OCI-LY3 (cell line): ENCODE data around the gene PPP1R37.

Experiments used
- H2AFZ ChIP-seq: fragments of 200-600, 300-600 bp; shearing (Covaris generic); 2 replicates; pipeline ENCODE4 v1.6.0; 2014; ENCODE audit warnings: antibody characterized with exemption, low read depth, low read length
- H3K27ac ChIP-seq: fragments of 200-600, 300-600 bp; sonication (generic); 2 replicates; pipeline ENCODE4 v1.5.1; 2014; ENCODE audit warnings: mild to moderate bottlenecking, low read length, moderate library complexity, mixed read lengths
- H3K27me3 ChIP-seq: fragments of 200-600, 300-600 bp; sonication (generic); 2 replicates; pipeline ENCODE4 v1.6.1; 2014; ENCODE audit warnings: low read depth, low read length, mixed read lengths
- H3K36me3 ChIP-seq: fragments of 200-600, 300-600 bp; sonication (generic); replicated peaks from 2 replicates; pipeline ENCODE3; 2014; ENCODE audit warnings: low read depth, low read length, mixed read lengths
- H3K4me1 ChIP-seq: fragments of 300-600, 200-600 bp; sonication (generic); 2 replicates; pipeline ENCODE4 v1.6.1; 2014; ENCODE audit warnings: low read length, mixed read lengths
- H3K4me2 ChIP-seq: fragments of 200-600, 300-600 bp; sonication (generic); 2 replicates; pipeline ENCODE4 v1.6.1; 2014; ENCODE audit warnings: low read length, mixed read lengths
- H3K4me3 ChIP-seq: fragments of 300-600, 200-600 bp; sonication (generic); 2 replicates; pipeline ENCODE4 v1.5.1; 2014; ENCODE audit warnings: antibody characterized with exemption, mild to moderate bottlenecking, low read length, moderate library complexity
- H3K79me2 ChIP-seq: fragments of 300-600, 200-600 bp; shearing (Covaris generic); 2 replicates; pipeline ENCODE4 v1.6.1; 2014; ENCODE audit warnings: mild to moderate bottlenecking, low read length, mixed read lengths
- H3K9ac ChIP-seq: fragments of 300-600, 200-600 bp; shearing (Covaris generic); 2 replicates; pipeline ENCODE4 v1.6.0; 2014; ENCODE audit warnings: mild to moderate bottlenecking, low read length, moderate library complexity
- H3K9me3 ChIP-seq: fragments of 200-600, 300-600 bp; shearing (Covaris generic); 2 replicates; pipeline ENCODE4 v1.6.1; 2014; ENCODE audit warnings: low read length, mixed read lengths; ENCODE audit not compliant: insufficient read depth
- H4K20me1 ChIP-seq: fragments of 200-600, 300-600 bp; sonication (generic); 2 replicates; pipeline ENCODE4 v1.6.1; 2016; ENCODE audit warnings: low read length, mixed read lengths; ENCODE audit not compliant: insufficient read depth
- EZH2phosphoT487 ChIP-seq: fragments of 200-600 bp; shearing (Covaris generic); IDR thresholded peaks from 2 replicates; pipeline ENCODE4 v1.6.1; 2018; ENCODE audit warnings: antibody characterized with exemption, mixed run types, low read depth
- TF ChIP-seq, protein P1 (sequence below): fragments of 200-600, 300-600 bp; sonication (generic); IDR thresholded peaks from 2 replicates; pipeline ENCODE4 v1.5.1; 2014; ENCODE audit warnings: antibody characterized with exemption, low read length, low read depth

The PPP1R37 gene

DNA sequence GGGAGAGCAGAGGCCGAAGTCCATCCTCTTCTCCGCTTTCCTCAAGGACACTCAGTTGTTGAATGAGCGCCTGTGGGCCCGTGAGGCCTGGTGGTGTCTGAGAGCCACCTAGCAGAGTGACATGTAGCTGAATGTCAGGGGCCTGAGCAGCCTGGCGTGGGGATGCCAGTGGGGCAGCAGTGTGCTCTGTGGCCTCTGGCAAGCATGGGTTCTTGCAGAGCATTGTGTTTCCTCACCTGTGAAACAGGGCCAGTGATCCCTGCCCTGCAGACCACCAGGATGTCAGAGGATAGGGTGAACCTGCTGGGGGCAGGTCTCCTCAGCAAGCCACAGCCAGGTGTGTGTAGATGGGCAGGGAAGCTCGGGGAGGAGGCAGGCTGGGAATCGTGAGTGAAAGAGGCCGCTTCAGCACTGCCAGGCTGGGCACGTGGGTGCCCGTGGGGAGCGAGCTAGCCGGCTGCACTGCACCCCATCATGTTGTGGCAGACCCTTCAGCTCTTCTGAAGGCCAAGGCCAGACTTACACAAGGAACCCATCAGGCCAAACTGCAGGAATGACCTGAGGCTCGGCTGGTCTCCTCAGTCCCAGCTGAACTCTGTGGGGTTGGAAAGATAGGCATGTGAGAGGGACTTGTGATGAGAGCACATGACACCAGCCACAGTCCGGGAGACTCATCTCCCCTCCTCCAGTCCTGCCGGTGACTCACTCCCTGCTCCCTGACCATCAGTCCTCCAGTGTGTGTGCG, 5.0 kb downstream of the PPP1R37 start:
- H3K9ac ChIP-seq = no peak overlapping the region
- H3K36me3 ChIP-seq = peaks cover 3% of the 10 kb centered on the region
- H3K27ac ChIP-seq = no peak overlapping the region
- H2AFZ ChIP-seq = no peak overlapping the region
- H3K27me3 ChIP-seq = no peaks in the 10 kb centered on the region
- H4K20me1 ChIP-seq = peaks cover 77% of the 10 kb centered on the region
- H3K79me2 ChIP-seq = peaks cover 100% of the 10 kb centered on the region
- H3K4me2 ChIP-seq = no peak overlapping the region
- peaks cover 13% of the 10 kb centered on the region for H3K4me1 ChIP-seq
- H3K4me3 ChIP-seq = no peak overlapping the region
- no peak for TF ChIP-seq EZH2phosphoT487
- TF ChIP-seq, protein P1, sequence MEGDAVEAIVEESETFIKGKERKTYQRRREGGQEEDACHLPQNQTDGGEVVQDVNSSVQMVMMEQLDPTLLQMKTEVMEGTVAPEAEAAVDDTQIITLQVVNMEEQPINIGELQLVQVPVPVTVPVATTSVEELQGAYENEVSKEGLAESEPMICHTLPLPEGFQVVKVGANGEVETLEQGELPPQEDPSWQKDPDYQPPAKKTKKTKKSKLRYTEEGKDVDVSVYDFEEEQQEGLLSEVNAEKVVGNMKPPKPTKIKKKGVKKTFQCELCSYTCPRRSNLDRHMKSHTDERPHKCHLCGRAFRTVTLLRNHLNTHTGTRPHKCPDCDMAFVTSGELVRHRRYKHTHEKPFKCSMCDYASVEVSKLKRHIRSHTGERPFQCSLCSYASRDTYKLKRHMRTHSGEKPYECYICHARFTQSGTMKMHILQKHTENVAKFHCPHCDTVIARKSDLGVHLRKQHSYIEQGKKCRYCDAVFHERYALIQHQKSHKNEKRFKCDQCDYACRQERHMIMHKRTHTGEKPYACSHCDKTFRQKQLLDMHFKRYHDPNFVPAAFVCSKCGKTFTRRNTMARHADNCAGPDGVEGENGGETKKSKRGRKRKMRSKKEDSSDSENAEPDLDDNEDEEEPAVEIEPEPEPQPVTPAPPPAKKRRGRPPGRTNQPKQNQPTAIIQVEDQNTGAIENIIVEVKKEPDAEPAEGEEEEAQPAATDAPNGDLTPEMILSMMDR = no peak
- no peaks in the 10 kb centered on the region for H3K9me3 ChIP-seq

DNA sequence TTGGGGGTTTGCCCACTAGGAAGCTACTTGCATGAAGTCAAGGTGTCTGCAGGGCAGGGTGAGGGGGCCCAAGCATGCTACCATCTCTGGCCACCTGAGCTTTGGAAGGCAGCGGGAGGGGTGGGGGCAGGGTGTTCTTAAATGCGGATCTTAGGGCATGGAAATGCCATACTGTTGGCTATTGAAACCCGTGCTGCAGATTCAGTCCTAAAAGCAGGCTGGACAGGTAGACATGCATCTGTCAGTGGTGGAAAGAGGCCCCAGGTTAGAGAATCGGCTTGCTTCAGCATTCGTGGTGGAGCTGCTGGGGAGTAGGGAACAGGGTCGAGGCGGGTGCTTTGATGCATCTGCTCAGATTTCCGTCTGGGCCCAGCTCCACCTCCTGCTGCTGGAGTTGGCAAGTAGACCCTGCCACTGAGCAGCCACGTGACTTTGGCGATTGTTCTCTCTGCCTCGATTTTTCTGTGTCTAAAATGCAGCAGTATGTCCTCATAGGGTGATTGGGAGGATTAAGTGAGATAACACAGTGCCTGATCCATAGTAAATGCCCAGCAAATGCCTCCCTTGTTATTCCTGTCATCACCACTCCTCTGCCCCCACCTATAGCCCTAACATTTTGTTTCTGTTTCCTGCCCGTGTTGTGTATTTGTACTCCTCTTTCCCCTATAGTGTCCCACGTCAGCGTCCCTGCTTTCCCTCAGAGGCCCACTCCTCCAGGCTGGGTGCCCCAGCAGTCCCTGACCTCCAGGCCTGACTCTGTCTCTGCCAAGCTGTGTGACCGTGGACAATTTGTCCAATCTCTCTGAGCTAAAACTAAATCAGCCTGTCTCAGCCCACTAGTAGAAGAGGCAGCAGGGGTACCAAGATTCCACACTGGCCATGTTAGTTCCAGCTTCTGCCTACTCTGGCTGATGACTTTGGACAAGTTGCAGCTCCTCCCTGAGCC, 5.8 kb downstream of the PPP1R37 start:
- Histone ChIP-seq H4K20me1 (peaks cover 83% of the 10 kb centered on the region), H2AFZ (no peak overlapping the region), H3K9ac (no peak overlapping the region), H3K4me2 (no peak overlapping the region), H3K4me3 (no peak overlapping the region), H3K4me1 (peaks cover 11% of the 10 kb centered on the region), H3K27me3 (no peaks in the 10 kb centered on the region), H3K79me2 (peaks cover 96% of the 10 kb centered on the region), H3K9me3 (no peaks in the 10 kb centered on the region), H3K27ac (no peak overlapping the region), H3K36me3 (peaks cover 3% of the 10 kb centered on the region)
- TF ChIP-seq EZH2phosphoT487 = no peak
- TF ChIP-seq, protein P1 = no peak

DNA sequence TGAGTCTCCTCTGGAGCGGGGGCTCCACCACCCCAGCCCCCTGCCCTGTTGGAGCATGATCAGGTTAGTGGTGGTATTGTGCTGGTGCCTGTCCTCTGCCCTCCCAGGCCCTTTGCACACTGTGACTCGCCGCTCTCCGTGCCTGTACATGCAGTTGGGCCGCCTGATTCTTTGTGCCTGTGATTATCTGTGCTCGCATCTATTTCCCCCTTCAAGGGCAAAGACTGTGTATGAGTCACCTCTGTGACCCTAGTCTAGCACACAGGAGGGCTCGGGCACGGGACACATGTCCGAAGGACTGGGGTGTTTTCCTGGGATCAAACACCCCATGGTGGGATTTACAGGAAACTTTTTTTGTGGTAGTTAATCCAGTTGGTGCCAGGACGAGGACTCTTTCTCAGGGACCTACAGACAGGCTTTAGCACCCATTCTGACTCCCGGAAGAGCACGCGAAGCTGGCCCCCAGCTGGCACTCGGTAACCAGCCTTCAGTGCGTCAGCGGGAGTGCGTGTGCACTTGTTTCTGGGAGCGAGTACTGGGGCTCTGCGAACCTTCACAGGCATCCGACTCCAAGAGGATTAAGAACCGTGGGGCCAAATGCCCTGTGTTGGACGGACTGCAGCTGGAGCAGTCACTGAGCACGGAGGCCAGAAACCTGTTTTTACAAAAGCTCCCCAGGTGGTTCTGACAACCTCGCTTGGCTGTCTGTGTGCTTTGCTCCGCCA, 6.7 kb downstream of the PPP1R37 start:
- no peak overlapping the region for H2AFZ ChIP-seq
- H3K36me3 ChIP-seq = peaks cover 3% of the 10 kb centered on the region
- H3K4me3 ChIP-seq = no peak overlapping the region
- no peak overlapping the region for H3K4me2 ChIP-seq
- peaks cover 86% of the 10 kb centered on the region for H4K20me1 ChIP-seq
- peaks cover 3% of the 10 kb centered on the region for H3K4me1 ChIP-seq
- peaks cover 95% of the 10 kb centered on the region for H3K79me2 ChIP-seq
- H3K9me3 ChIP-seq = no peaks in the 10 kb centered on the region
- no peak overlapping the region for H3K9ac ChIP-seq
- TF ChIP-seq, protein P1 = no peak
- TF ChIP-seq EZH2phosphoT487 = no peak
- no peaks in the 10 kb centered on the region for H3K27me3 ChIP-seq
- no peak overlapping the region for H3K27ac ChIP-seq
